HG03442 (cell line): ENCODE measurements around the gene TRABD.
A peak's percentile ranks its signal among the peaks of the same experiment; 100 is the strongest.

Experiments
- ATAC-seq: cut with Tn5 transposase; IDR thresholded peaks from one replicate; pipeline ENCODE4 v1.9.1; 2021; ENCODE audit warnings: mild to moderate bottlenecking, moderate library complexity; ENCODE audit not compliant: unreplicated experiment

The TRABD gene

GRCh38 chr22:50184902-50185374 lies 775 bp upstream of the TRABD start:
- ATAC-seq, result no peak

DNA sequence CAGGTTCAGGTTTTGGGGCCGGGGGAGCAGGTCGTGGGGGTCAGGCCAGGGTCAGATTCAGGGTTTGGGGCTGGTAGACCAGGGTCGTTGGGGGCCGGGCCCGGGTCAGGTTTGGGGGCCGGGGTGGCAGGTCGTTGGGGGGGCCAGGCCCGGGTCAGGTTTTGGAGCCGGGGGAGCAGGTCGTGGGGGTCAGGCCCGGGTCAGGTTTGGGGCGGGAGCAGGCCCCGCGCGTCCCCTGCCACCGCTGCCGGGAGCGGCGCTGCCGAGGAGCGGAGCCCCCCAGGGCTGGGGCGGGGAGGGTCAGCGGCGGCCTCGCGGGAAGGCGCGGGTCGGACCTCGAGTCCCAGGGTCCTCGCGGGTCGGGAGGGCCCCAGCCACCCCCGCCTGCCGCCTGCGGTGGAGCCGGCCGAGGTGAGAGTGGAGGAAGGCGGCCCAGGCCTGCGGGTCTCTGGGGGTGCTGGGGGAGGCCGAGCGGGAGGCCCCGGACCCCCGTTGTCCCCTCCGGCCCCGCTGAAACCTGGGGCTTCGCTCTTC lies 535 bp downstream of the TRABD start:
- no peak for ATAC-seq

DNA sequence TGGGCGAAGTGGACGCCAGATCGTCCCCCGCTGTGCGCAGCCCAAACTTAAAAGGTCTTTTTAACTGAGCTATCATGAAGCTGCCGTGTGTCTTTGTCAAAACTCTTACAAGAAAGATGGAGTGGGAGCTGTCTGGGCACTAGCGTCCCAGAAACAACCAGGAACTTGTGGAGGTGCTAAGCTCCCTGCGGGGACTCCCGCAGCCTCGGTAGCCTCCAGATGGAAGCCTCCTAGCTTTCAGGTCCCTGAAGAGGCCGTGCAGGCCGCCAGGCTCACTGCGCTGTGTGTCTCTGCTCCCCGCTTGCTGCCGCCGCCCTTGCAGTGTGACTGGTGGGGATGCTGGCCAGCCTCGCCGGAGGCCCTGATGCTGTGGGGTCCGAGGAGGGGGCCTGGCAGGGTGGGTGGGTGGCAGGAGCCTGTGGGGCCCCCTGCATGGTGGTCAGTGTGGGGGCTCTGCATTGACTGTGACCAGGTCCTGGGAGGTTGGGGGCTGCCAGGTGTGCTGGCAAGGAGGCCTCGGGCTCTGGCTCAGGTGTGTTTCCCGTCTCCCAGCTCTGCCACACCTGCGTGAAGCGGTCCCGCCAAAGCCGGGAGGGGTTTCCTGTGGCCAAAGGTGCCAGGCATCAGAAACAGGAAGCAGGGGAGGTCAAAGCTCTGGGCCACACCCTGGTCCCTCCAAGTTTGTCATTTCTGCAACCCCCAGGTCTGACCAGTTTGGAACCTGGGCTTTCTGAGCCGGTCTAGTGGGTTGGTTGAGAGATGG lies 1.2 kb downstream of the TRABD start:
- ATAC-seq, result no peak

- ATAC-seq, result no peak
Measured at GRCh38 chr22:50188356-50188755, 2.6 kb downstream of the TRABD start.

GRCh38 chr22:50189184-50189848 lies 3.6 kb downstream of the TRABD start:
- ATAC-seq, result no peak

GRCh38 chr22:50189849-50190181 lies 4.1 kb downstream of the TRABD start:
- ATAC-seq, result no peak

- ATAC-seq, result peak; percentile 40
Measured at GRCh38 chr22:50190182-50190940, 4.6 kb downstream of the TRABD start.

DNA sequence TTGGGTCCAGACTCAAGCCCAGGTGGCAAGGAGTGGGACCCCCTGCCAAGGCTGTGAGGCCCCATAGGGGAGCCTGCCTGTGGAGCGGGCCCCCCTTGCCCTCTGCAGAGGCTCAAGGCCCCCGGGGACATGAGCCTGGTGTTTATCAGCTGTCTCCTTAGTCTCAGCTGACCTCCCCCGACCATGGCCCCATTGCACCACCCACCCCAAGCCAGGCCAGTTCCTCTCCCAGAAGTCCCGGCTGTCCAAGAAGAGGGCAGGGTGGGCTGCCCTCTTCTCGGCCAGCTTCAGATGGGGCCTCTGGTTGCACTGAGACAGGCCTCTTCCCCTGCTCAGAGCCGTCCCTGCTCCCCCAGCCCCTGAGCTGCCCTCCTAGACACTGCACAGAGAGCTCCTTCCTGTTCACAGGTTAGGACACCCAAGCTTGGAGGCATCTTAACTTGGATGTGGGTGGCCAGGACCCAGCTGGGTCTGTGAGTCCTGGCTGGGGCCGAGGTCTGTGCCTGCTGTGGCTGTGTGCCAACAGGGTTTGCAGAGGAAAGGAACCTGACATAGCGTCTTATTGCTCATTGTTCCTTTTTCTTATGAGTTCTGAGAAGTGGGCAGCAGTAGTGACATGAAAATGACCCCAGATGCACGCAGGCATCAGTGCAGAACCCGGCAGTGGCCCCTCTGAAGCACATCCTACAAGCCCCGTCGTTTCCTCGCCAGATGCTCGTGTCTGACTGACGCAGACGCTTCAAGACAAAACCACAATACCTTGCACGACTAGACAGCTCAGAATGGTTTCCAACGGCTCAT lies 5.4 kb downstream of the TRABD start:
- ATAC-seq, result no peak

DNA sequence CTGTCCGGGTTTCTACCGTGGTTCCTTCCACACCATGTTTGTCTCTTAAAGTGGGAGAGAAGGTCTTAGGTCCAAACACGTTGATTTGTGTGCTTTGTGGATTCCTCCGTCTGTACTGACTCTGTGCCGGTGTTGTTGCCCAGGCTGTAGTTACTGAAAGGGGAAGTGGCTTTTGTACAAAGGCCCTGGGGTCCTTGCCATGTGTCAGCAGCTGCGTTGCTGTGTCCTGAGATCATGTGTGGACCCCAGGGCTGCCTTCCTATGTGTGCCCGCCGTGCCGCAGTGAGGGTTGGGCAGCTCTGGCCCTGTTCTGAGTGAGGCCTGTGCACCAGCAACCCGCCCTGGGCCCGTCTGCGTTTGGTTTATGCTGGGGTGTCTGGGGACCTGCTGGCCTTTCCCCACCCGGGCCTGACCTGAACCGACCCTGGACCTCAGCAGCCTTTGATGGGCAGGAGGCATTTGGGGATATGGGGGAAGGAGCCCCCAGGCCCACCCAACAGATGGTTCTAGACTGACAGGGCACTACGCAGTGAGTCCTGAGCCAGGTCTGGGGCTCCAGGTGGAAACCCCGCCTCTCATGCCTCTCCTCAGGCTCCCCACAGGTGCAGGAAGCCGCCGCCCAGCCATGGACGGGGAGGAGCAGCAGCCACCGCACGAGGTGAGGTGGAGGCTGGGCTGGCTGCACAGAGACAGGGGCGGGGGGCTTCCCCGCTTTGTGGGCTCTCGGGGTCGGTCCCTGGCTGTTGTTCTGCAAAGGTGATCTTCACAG lies 6.9 kb downstream of the TRABD start:
- ATAC-seq, result no peak

GRCh38 chr22:50193621-50194020 lies 7.9 kb downstream of the TRABD start:
- no peak for ATAC-seq

DNA sequence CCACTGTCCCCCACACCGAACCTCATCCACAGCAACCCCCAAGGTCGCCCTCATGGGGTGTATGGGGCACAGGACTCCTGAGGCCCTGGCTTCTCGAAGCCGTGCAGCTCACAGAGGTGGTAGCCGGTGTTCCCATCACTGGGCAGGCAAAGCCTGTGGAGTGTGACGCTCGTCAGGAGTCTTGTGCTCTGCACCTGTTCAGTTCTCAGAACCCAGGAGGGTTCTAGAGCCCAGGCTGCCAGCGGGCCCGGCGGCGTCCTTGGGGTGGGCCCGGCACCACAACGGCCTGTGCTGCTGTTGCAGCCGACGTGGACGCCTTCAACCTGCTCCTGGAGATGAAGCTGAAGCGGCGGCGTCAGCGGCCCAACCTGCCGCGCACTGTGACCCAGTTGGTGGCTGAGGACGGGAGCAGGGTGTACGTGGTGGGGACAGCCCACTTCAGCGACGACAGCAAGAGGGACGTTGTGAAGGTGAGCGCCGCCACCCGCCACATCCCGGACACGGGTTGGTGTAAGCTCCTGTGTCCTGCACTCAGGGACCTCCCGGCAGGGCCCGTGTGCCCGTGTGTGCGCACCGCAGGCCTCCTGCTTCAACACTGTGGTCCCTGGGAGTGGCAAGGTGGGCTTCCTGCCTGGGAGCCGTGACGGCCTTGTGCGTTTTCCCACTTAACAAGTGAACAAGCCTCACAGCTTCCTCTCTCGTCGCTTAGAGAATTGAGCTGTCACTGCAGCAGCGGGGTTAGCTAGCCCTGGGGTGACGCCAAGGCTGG lies 8.5 kb downstream of the TRABD start:
- no peak for ATAC-seq

GRCh38 chr22:50196256-50196655 lies 10.5 kb downstream of the TRABD start:
- ATAC-seq, result no peak

- no peak for ATAC-seq
Measured at GRCh38 chr22:50197000-50197800, 11.5 kb downstream of the TRABD start.

DNA sequence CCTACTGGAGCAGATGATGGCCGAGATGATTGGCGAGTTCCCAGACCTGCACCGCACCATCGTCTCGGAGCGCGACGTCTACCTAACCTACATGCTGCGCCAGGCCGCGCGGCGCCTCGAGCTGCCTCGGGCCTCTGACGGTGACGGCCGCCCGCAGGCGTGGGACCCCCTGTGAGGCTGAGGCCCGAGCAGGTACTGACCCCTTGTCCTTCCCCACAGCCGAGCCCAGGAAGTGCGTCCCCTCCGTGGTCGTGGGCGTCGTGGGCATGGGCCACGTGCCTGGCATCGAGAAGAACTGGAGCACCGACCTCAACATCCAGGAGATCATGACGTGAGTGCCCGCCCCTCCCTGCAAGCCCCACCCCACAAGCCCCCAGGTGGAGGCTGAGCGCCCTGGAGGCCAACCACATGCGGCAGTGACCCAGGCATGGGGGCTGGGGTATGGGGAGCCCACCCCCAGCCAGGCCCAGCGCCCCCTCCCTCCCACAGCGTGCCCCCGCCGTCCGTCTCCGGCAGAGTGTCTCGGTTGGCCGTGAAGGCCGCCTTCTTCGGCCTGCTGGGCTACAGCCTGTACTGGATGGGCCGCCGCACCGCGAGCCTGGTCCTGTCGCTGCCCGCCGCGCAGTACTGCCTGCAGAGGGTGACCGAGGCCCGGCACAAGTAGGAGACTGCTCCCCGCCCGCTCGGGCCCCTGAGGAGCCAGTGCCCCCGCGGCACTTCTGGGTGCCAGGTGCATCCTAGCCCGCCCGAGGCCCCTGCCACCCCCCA lies 12.3 kb downstream of the TRABD start:
- no peak for ATAC-seq

DNA sequence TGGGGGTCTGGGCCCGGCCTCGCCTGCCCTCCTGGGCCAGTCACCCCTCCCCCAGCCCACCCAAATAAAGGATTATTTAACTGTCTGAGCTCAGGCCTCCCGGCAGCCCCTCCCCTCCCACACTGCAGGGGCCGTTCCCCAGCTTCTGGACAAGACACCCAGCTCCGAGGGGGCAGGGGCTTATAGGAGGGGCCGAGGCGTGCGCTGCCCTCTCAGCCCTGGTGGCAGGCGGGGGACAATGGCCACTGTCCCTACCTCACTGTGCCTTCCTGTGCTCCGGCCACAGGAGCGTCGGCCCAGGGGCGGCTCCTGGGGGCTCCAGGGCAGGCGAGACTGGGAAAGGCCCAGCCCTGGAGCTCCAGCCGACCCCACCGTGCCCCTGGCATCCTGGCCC lies 12.9 kb downstream of the TRABD start:
- no peak for ATAC-seq

GRCh38 chr22:50199251-50199721 lies 13.6 kb downstream of the TRABD start:
- ATAC-seq, result no peak

- peak; percentile 1 for ATAC-seq
Measured at GRCh38 chr22:50199829-50200460, 14.2 kb downstream of the TRABD start.
